Astrocyte of the cerebellum (primary cell): Measurements from ENCODE around the gene LDHB.

ENCODE experiments used
- DNase-seq: peaks from one replicate; pipeline ENCODE4 v3.0.0-alpha.2; 2011; ENCODE audit warnings: low read depth
- H3K4me3 ChIP-seq: 2 replicates; pipeline ENCODE4 v1.5.1; 2011; ENCODE audit warnings: mild to moderate bottlenecking, low read depth, low read length, moderate library complexity
- CTCF ChIP-seq: IDR thresholded peaks from 2 replicates; pipeline ENCODE4 v1.5.1; 2012; ENCODE audit warnings: low read length, low read depth, moderate library complexity, mild to moderate bottlenecking; ENCODE audit errors: missing control alignments
- in situ Hi-C: cut with HindIII; loops from 2 replicates; pipeline ENCODE4 v1.10.0; 2017; ENCODE audit warnings: low sequenced_read_pairs

Gene LDHB

GRCh38 chr12:21585485-21585884 lies 72.2 kb downstream of the LDHB start:
- in situ Hi-C loops: no loop called here

More at GRCh38 chr12:21585485-21585884, 72.2 kb downstream of the LDHB start:
- DNase-seq: no peak
- no peak for TF ChIP-seq CTCF
- no peak overlapping the region for H3K4me3 ChIP-seq
